OCI-M2 (cell line): ENCODE data around the gene CLN3.
"Not testable (repeated sequence)": the region's sequence is repeated elsewhere in the genome, so short reads cannot be mapped to it uniquely, and the experiment has no call there.

Source experiments
- DNase-seq: peaks from one replicate; lab custom pipeline; 2025; ENCODE audit not compliant: unreplicated experiment; lab: John Stamatoyannopoulos, UW

The CLN3 gene

GRCh38 chr16:28494121-28494851 lies 2.4 kb upstream of the CLN3 start, which contains the start of gene APOBR:
Gene APOBR (plus strand): TSS chr16:28494643. CDS start chr16:28494682, 39 bp downstream.
- peak; percentile 57 for DNase-seq

- DNase-seq: no peak
These were observed 637 bp upstream of the CLN3 start for GRCh38 chr16:28492511-28492910.

GRCh38 chr16:28491230-28491969 lies 474 bp downstream of the CLN3 start:
- no peak for DNase-seq

- no peak for DNase-seq
These were observed 5.6 kb downstream of the CLN3 start for GRCh38 chr16:28486266-28486665.

- not testable (repeated sequence) for DNase-seq
These were observed 8.5 kb downstream of the CLN3 start for GRCh38 chr16:28483361-28483760.

- no peak for DNase-seq
These were observed 9.8 kb downstream of the CLN3 start for GRCh38 chr16:28482026-28482425.

- DNase-seq: no peak
These were observed 13.2 kb downstream of the CLN3 start for GRCh38 chr16:28478506-28479180.

- no peak for DNase-seq
These were observed 14.5 kb downstream of the CLN3 start for GRCh38 chr16:28477311-28477920.

- DNase-seq: no peak
These were observed 16.7 kb downstream of the CLN3 start for GRCh38 chr16:28475221-28475620.

- DNase-seq: no peak
These were observed 18.1 kb downstream of the CLN3 start for GRCh38 chr16:28473714-28474265.

- DNase-seq: not testable (repeated sequence)
These were observed 44.8 kb downstream of the CLN3 start for GRCh38 chr16:28447081-28447480.

- DNase-seq: not testable (repeated sequence)
These were observed 45.5 kb downstream of the CLN3 start for GRCh38 chr16:28446388-28446787.

GRCh38 chr16:28443943-28444342 lies 47.9 kb downstream of the CLN3 start:
- DNase-seq: not testable (repeated sequence)

GRCh38 chr16:28438899-28439298 lies 53.0 kb downstream of the CLN3 start:
- DNase-seq: not testable (repeated sequence)

- not testable (repeated sequence) for DNase-seq
These were observed 56.5 kb downstream of the CLN3 start for GRCh38 chr16:28435340-28435739.
